Common myeloid progenitor, CD34-positive (primary cell): ENCODE results near the gene TRAF7.

Experiments used
- CTCF ChIA-PET: fragments of 350-600 bp; sonication (Branson Sonifier 250); formaldehyde crosslinking; loops from one replicate; lab custom pipeline; 2021; ENCODE audit warnings: antibody characterized with exemption; lab: Charles Lee
- POLR2A ChIA-PET: fragments of 350-600 bp; sonication (Branson Sonifier 250); formaldehyde crosslinking; loops from one replicate; lab custom pipeline; 2021; ENCODE audit warnings: antibody characterized with exemption; lab: Charles Lee
- DNase-seq, 3 donors: peaks; one replicate each; pipeline versions ENCODE4 v3.0.0 to v3.0.0-alpha.2; 2013
- H3K27ac ChIP-seq, 2 experiments: 1 replicate in 1 of 2; 2 replicates in 1 of 2; pipeline ENCODE4 v1.7.0; 2013; ENCODE audit warnings: inconsistent platforms in 2 of 2, low read length in 2 of 2, mild to moderate bottlenecking in 2 of 2, low read depth in 1 of 2, moderate library complexity in 1 of 2; ENCODE audit not compliant: severe bottlenecking in 2 of 2, insufficient read depth in 1 of 2, poor library complexity in 1 of 2
- H3K27me3 ChIP-seq, 5 experiments: replicated peaks in 2 of 5; 1 replicate in 3 of 5; 2 replicates in 2 of 5; pipeline versions ENCODE4 v1.6.1 to v1.7.0; 2013; ENCODE audit warnings: low read length in 4 of 5, mild to moderate bottlenecking in 2 of 5, moderate library complexity in 2 of 5, inconsistent platforms in 1 of 5; ENCODE audit not compliant: insufficient read depth in 5 of 5, control insufficient read depth in 4 of 5
- H3K36me3 ChIP-seq, 4 experiments: 1 replicate in 2 of 4; 2 replicates in 2 of 4; pipeline versions ENCODE4 v1.6.1 to v1.7.0; 2013; ENCODE audit warnings: low read length in 3 of 4, control low read depth in 1 of 4, mild to moderate bottlenecking in 1 of 4; ENCODE audit not compliant: control insufficient read depth in 4 of 4, insufficient read depth in 4 of 4
- H3K4me1 ChIP-seq, 4 experiments: 1 replicate in 3 of 4; 2 replicates in 1 of 4; pipeline versions ENCODE4 v1.6.1 to v1.7.1; 2013; ENCODE audit warnings: low read length in 3 of 4, mild to moderate bottlenecking in 3 of 4, control low read depth in 1 of 4, inconsistent platforms in 1 of 4, moderate library complexity in 1 of 4; ENCODE audit not compliant: control insufficient read depth in 4 of 4, insufficient read depth in 4 of 4; ENCODE audit errors: control extremely low read depth in 1 of 4
- H3K4me3 ChIP-seq, 7 experiments: 1 replicate in 4 of 7; 2 replicates in 3 of 7; pipeline versions ENCODE4 v1.5.1 to v1.7.0; 2013; ENCODE audit warnings: mild to moderate bottlenecking in 7 of 7, low read length in 6 of 7, moderate library complexity in 6 of 7, inconsistent platforms in 2 of 7, low read depth in 2 of 7, control low read depth in 1 of 7; ENCODE audit not compliant: insufficient read depth in 4 of 7, control insufficient read depth in 1 of 7; ENCODE audit errors: extremely low read depth in 1 of 7
- H3K9me3 ChIP-seq, 5 experiments: 1 replicate in 4 of 5; 2 replicates in 1 of 5; pipeline versions ENCODE4 v1.6.1 to v1.7.1; 2013; ENCODE audit warnings: low read length in 4 of 5, mild to moderate bottlenecking in 2 of 5, inconsistent platforms in 1 of 5, low read depth in 1 of 5, moderate library complexity in 1 of 5; ENCODE audit not compliant: control insufficient read depth in 4 of 5, insufficient read depth in 2 of 5; ENCODE audit errors: control extremely low read depth in 1 of 5
- WGBS: methylation state at CpG from one replicate; pipeline ENCODE4 v1.1.5; 2013; ENCODE audit not compliant: insufficient coverage; 5-methylcytosine and 5-hydroxymethylcytosine counted together

Gene TRAF7

GRCh38 chr16:2178321-2179106, 22.9 kb downstream of the TRAF7 start:
- DNase-seq: peak; percentile 29 to 74 (median 62)
- H3K9me3 ChIP-seq: no peaks in the 10 kb centered on the region
- peaks cover 0 to 13% (median 0%) of the 10 kb centered on the region in 5 experiments for H3K27me3 ChIP-seq
- peaks cover 2 to 46% (median 30%) of the 10 kb centered on the region in 4 experiments for H3K36me3 ChIP-seq
- H3K27ac ChIP-seq: no peak overlapping the region
- POLR2A ChIA-PET: no interaction called here
- WGBS: 46% methylated on average over 75 of the region's 106 CpGs
- CTCF ChIA-PET: interaction anchor here (0.8 to 1.2 kb wide), 2 partner anchors 13 to 16 kb away, joined by 3 read pairs; no protein-coding TSS in a partner anchor
- no peaks in the 10 kb centered on the region for H3K4me1 ChIP-seq
- no peak overlapping the region for H3K4me3 ChIP-seq

GRCh38 chr16:2179107-2179501, 23.5 kb downstream of the TRAF7 start:
- CTCF ChIA-PET: no interaction called here
- H3K4me3 ChIP-seq: no peak overlapping the region
- no peaks in the 10 kb centered on the region for H3K9me3 ChIP-seq
- POLR2A ChIA-PET: no interaction called here
- H3K27me3 ChIP-seq: peaks cover 0 to 13% (median 0%) of the 10 kb centered on the region in 5 experiments
- H3K4me1 ChIP-seq: no peaks in the 10 kb centered on the region
- peaks cover 2 to 41% (median 28%) of the 10 kb centered on the region in 4 experiments for H3K36me3 ChIP-seq
- no peak overlapping the region for H3K27ac ChIP-seq
- no peak for DNase-seq
- WGBS: 25% methylated on average over 24 of the region's 50 CpGs

- H3K9me3 ChIP-seq: no peaks in the 10 kb centered on the region
- H3K27me3 ChIP-seq: peaks cover 0 to 13% (median 0%) of the 10 kb centered on the region in 5 experiments
- peaks cover 0 to 36% (median 24%) of the 10 kb centered on the region in 4 experiments for H3K36me3 ChIP-seq
- no peak overlapping the region for H3K4me3 ChIP-seq
- H3K4me1 ChIP-seq: no peaks in the 10 kb centered on the region
- 98% methylated on average over 31 of the region's 31 CpGs for WGBS
- no peak for DNase-seq
- no peak overlapping the region for H3K27ac ChIP-seq
- ChIA-PET CTCF (no interaction called here), POLR2A (no interaction called here)
Measured at GRCh38 chr16:2179576-2179975, 24.0 kb downstream of the TRAF7 start.

- H3K36me3 ChIP-seq: peaks cover 0 to 28% (median 16%) of the 10 kb centered on the region in 4 experiments
- 97% methylated on average over 36 of the region's 43 CpGs for WGBS
- POLR2A ChIA-PET: no interaction called here
- H3K4me3 ChIP-seq: no peak overlapping the region
- DNase-seq: no peak
- no peaks in the 10 kb centered on the region for H3K9me3 ChIP-seq
- peaks cover 0 to 13% (median 0%) of the 10 kb centered on the region in 5 experiments for H3K27me3 ChIP-seq
- no peak overlapping the region for H3K27ac ChIP-seq
- CTCF ChIA-PET: no interaction called here
- H3K4me1 ChIP-seq: no peaks in the 10 kb centered on the region
Measured at GRCh38 chr16:2180461-2180860, 24.9 kb downstream of the TRAF7 start.

DNA sequence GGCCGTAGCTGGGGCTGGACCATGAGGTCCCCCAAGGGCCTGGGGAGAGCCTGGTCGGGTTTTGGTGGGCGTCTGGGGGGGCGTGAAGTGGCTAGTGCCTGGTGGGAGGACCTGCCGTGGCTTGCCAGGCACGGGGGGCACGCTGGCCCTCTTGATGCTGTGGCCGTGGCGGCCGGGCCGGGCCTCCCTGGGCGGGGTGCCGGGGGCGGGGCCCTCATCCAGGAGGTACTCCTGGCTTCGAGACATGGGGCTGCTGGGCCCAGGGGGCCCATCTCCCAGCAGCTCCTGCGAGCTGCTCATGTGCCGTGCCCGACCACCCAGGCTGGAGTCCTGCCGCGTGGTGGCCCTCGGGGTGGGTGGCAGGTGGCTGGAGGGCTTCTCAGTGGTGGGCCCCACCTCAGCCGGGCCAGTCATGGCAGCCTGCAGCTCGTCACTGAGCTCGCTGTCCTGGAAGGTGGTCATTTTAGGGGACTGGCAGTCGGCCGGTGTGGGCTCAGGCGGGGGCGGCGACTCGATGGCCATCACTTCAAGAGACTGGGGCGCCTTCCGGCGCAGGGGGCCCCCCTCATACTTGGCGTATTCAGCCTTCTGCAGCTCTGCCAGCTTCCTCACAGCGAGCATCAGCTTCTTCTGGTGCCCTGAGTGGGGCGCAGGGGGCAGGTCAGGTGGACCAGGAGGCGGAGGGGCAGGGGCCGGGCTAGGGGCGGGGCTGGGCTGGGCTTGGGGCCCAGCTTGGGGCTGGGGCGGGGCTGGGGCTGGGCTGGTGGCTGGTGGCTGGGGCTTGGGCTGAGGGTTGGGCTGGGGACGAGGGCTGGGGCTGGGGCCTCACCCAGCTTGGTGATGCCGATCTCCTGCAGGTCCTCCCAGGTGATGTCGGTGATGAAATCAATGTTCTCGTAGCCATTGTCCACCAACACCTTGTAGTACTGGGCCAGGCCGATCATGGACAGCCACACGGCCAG, 25.7 kb downstream of the TRAF7 start:
- Histone ChIP-seq H3K4me3 (no peak overlapping the region), H3K9me3 (no peaks in the 10 kb centered on the region), H3K27ac (no peak overlapping the region), H3K36me3 (peaks cover 0 to 20% (median 10%) of the 10 kb centered on the region in 4 experiments), H3K27me3 (peaks cover 0 to 13% (median 0%) of the 10 kb centered on the region in 5 experiments), H3K4me1 (no peaks in the 10 kb centered on the region)
- ChIA-PET CTCF (interaction anchor here (0.8 kb wide), 1 partner anchor 70 kb away, joined by 3 read pairs; the partner anchor contains the start of gene ECI1), POLR2A (no interaction called here)
- 91% methylated on average over 31 of the region's 46 CpGs for WGBS
- DNase-seq: no peak

DNA sequence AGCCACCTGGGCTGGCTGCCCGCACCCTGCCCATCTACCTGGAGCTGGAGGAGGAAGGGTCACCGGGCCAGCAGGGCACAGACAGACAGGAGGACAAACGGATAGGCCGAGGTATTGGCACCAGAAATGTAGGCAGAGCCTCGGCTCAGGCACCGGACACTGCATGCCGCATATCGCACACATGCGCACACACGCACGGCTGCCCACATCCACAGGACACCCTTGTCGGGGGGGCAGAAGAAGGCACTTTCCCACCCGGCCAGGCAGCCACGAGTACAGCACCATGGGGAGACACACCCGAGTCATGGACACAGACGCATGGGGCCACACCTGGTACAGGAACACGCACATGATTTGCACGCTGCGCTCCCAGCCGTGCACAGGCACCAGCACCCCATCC, 26.4 kb downstream of the TRAF7 start:
- no peak for DNase-seq
- Histone ChIP-seq H3K4me1 (no peaks in the 10 kb centered on the region), H3K9me3 (no peaks in the 10 kb centered on the region), H3K4me3 (no peak overlapping the region), H3K36me3 (peaks cover 0 to 13% (median 5%) of the 10 kb centered on the region in 4 experiments), H3K27ac (no peak overlapping the region), H3K27me3 (peaks cover 0 to 13% (median 0%) of the 10 kb centered on the region in 5 experiments)
- WGBS: 98% methylated on average over 20 of the region's 20 CpGs
- POLR2A ChIA-PET: interaction anchor here (1.7 kb wide), 1 partner anchor 27 kb away, joined by 4 read pairs; the partner anchor contains the start of gene TRAF7
- CTCF ChIA-PET: no interaction called here
